Activated CD8-positive, alpha-beta memory T cell treated with anti-CD3 and anti-CD28 coated beads for 4 hours (primary cell): Measurements from ENCODE around the gene CXorf38.
A peak's percentile ranks its signal among the peaks of the same experiment; 100 is the strongest.
"Not testable (repeated sequence)": the region's sequence is repeated elsewhere in the genome, so short reads cannot be mapped to it uniquely, and the experiment has no call there.

Source experiments
- DNase-seq, 2 donors: peaks; one replicate each; pipeline ENCODE4 v3.0.0-alpha.2; 2020; ENCODE audit warnings: low read depth in 2 of 2

The CXorf38 gene

DNA sequence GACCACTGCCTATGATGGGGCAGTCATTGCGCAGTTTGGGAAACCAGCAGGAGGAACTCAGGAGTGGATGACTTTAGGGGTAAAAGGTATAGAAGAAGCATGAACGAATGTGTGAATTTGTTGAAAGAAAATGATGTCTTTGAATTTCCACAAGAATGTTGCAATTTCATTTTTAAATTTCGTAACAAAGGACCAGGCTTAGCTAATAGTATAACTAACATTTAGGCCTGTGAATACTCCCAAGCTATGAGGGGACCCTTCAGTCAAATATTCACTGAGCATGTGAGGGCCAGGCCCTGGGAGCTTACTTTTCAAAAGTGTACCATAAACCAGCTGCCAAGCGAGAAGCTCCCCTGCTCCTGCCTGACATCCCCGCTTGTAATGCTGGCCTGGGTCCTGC, 18.9 kb downstream of the CXorf38 start:
- DNase-seq = no peak

DNA sequence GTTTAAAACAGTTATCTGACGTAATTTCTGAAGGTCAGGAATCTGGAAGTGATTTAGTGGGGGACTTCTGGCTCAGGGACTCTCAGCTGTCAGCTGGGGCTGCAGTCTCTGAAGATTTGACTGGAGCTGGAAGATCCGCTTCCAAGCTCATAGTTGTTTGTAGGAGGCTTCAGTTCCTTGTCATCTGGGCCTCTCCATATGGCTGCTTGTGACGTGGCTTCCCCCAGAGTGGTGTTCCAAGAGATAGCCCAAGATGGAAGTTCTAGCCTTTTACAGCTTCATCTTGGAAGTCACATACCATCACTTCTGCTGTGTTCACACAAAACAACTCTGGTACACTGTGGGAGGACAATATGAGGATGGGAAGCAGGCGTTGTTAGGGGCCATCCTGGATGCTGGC, 22.1 kb downstream of the CXorf38 start:
- no peak for DNase-seq

DNA sequence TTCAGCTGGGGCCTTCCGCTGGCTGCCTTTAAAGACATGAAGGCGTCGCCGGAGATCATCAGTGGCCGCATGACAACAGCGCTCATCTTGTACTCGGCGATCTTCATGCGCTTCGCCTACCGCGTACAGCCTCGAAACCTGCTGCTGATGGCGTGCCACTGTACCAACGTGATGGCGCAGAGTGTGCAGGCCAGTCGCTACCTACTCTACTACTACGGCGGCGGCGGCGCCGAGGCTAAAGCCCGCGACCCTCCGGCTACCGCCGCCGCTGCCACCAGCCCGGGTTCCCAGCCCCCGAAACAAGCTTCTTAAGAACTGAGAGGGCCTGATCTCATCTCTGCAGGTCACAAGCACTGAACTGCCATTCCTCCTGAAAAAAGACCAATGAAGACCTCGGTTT, 23.7 kb downstream of the CXorf38 start:
- DNase-seq = no peak

DNA sequence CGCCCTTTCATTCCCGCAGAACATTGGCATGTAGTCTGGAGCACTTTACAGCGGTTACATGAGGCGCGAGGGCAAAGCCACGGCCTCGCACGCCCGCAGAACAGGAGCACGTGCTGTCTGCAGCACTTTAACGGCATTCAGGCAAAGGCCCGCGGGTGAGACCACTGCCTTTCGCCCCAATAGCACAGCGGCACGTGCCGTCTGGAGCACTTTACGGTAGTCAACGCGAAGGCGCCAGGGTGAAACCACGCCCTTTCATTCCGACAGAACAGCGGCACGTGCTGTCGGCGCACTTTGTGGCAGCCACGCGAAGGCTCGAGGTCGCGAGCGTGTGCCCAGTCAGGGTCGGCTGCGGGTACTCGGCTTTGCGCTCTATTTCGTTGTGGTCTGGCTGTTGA, 24.2 kb downstream of the CXorf38 start, which contains the start of gene MPC1L:
Gene MPC1L, plus strand, starts transcription at position 290 of the 398 bp plus-strand sequence. CDS start 138 bp downstream, outside the sequence.
- no peak for DNase-seq

DNA sequence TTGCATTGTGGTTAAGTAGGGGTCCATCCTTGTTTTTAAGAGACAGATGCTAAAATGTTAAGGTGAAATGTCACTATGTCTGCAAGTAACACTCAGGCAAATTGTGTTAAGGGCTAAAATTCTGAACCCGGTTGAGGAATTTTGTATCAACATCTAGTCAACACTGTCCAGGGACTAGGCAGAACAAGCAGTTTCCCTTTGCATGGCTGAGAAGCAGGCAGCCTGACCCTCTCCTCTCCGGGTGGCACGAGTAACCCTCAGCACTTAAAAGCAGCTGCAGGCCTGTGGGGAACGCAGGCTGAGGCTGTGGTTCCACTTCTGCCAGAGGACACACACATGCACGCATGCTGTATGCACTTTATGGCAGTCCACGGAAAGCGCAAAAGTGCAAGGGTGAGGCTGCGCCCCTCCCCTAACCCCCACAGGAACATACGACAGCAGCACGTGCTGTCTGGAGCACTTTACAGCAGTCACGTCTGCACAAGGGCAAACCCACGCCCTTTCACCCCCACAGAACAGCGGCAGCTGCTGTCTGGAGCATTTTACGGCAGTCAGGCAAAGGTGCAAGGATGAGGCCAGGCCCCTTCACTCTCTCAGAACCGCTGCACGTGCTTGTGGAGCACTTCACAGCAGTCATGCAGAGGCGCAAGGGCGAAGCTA, 24.8 kb downstream of the CXorf38 start:
- DNase-seq = no peak

DNA sequence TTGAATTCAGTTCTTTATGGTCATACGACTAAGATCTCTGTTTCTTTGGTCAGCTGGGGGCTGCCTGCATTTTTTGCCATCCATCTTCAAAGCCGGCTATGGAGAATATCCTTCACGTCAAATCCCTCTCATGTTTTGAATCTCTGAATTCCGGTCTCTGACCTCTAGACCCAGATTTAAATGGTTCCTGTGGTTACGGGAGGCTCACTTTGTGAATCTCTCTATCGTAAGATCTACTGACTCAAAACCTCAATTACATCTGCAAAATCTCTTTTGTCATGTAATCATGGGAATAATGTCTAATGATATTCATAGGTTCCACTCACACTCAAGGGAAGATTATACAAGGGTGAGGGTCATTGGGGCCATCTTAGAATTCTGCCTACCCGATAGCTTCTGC, 29.8 kb downstream of the CXorf38 start:
- no peak for DNase-seq

DNA sequence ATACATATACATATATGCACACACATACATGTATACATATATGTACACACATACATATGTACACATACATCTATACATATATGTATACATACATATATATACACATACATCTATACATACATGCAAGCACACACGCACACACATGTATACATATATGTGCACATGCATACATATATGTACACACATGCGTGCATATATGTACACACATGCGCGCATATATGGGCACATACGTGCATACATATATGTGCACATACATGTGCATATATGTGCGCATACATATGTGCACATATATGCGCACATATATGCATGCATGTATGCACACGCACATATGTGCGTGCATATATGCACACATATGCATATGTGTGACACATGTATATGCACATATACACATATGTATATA, 31.4 kb downstream of the CXorf38 start:
- DNase-seq = no peak

DNA sequence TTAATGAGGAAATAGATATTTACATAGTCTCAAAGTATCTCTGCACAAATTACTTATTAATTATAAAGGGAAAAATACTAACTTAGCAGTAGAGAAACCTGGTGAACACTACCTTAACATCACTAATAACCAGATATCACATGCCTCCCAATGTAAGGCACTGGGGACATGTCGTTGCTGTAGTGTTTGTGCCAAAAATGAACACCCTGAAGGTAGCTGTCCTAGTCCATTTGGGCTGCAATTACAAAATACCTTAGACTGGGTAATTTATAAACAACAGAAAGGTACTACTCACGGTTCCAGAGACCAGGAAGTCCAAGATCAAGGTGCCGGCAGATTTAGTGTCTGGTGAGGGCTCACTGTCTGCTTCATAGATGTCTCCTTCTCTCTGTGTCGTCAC, 34.9 kb downstream of the CXorf38 start:
- no peak for DNase-seq

DNA sequence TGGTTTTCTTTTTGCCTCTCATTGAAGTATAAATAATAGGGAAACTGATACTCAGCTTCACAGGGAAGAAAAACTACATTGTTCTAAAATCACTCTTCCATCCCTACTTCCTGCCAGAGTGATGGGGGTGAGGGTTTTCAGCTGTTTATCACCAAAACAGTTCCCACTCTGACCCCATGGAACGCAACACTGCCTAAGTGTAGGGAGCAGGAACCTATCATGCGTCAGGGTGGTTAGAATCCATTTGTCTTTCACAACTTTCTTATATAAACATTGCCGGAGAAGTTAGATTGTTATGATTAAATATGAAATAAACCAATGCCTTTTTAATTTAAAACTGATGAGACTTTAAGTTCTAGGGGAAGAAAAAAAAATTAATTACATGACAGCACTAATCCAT, 40.0 kb downstream of the CXorf38 start:
- DNase-seq = no peak

DNA sequence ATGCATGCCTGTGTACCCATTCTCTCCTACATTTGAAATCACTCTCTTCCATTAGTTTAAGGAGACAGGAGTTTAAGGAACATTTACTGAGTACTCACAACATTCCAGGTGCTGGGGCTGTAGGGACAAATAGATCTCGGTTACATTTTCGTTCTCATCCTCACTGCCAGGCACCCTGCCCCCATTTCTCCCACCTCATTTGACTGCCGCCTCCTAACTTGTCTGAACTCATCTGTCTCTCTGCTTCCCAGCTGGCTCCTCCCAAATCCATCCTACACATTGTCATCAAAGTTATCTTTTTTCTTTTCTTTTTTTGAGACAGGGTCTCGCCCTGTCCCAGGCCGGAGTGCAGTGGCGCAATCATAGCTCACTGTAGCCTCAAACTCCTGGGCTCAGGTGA, 43.9 kb downstream of the CXorf38 start:
- no peak for DNase-seq

DNA sequence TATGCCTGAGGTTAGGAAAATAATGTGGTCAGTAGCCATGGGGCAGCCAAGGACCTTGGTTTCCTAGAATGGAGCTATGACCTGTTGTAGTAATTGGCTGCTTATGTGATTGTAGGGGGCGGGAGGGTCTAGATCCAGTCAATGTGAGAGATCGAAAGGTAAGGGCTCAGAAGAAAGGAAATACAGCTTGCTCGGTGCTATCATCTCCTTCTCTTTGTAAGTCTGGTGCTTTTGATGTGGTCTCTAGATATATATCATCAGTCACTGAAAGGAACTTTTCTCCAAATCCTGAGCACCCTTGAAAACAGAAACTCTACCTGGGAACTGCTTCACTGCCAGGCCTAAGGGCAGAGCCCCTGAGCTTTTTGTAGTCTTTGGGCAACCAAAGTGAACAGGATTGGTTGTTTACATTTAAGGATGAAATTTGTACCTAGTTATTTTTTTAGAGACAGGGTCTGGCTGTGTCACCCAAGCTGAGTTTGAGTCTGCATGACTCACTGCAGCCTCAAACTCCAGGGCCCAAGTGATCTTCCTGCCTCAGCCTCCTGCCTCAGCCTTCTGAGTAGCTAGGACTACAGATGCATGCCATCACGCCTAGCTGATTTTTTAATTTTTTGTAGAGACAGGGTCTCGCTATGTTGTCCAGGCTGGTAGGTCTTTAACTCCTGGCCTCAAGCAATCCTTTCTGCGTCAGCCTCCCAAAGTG, 57.6 kb downstream of the CXorf38 start:
- DNase-seq = not testable (repeated sequence)

DNA sequence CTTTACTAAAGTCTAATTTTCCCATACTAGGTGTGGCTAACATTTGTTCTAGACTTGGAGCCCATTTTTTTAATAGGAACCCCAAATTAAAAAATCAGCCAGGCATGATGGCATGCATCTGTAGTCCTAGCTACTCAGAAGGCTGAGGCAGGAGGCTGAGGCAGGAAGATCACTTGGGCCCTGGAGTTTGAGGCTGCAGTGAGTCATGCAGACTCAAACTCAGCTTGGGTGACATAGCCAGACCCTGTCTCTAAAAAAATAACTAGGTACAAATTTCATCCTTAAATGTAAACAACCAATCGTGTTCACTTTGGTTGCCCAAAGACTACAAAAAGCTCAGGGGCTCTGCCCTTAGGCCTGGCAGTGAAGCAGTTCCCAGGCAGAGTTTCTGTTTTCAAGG, 59.7 kb downstream of the CXorf38 start:
- not testable (repeated sequence) for DNase-seq

DNA sequence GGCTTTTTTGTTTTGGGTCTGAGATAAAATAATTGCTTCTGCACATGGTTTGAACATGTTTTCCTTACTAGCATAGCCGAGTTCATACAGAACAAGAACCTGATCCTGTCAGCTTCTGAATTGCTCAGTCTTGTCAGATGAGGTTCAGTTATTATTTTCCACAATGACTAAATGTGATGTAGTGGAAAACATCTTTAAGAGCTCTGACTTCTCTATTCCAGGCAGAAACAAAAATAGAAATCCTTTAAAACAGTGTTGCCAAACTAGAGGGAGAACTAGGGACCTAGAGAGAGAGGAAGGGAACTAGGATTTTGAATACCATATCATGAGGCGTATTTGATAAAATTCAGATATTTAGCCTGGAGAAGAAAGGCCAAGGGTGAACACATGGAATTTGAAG, 64.5 kb downstream of the CXorf38 start:
- no peak for DNase-seq

DNA sequence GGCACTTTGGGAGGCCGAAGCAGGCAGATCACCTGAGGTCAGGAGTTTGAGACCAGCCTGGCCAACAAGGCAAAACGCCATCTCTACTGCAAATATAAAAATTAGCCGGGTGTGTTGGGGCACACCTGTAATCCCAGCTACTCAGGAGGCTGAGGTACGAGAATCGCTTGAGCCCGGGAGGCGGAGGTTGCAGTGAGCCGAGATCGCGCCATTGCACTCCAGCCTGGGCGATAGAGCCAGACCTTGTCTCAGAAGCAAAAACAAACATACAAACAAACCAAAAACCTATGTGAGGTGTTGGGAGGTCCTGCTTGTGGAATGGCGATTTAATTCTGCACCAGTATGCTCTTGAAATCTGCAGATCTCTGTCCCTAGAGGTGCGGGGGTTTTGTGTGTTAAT, 65.2 kb downstream of the CXorf38 start:
- DNase-seq = not testable (repeated sequence)

DNA sequence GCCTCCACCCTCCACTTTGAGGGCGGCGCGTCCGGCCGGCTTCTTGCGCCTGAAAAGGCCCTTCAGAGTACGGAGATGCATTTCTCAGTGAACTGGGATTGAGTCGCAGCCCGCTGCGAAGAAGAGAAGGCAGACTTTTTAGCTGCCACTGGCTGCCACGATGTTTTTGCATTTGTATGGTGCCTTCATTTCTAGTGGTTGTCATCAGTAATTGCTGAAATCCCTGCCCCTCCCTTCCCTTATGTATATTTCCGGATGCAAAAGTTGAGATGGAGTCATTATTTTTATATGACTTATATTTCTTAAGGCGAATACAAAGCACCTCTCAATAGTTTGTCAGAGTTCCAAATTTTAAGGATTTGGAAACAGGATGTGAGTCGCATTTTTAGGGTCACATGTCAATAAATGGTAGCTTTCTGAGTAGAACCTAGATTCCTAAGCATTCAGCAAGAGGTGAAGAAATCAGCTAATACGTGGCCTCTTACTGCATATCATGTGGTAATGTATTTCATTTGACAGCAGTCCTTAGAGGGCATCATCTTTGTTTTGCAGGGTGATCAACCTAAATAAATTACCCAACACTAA, 65.9 kb downstream of the CXorf38 start:
- no peak for DNase-seq

DNA sequence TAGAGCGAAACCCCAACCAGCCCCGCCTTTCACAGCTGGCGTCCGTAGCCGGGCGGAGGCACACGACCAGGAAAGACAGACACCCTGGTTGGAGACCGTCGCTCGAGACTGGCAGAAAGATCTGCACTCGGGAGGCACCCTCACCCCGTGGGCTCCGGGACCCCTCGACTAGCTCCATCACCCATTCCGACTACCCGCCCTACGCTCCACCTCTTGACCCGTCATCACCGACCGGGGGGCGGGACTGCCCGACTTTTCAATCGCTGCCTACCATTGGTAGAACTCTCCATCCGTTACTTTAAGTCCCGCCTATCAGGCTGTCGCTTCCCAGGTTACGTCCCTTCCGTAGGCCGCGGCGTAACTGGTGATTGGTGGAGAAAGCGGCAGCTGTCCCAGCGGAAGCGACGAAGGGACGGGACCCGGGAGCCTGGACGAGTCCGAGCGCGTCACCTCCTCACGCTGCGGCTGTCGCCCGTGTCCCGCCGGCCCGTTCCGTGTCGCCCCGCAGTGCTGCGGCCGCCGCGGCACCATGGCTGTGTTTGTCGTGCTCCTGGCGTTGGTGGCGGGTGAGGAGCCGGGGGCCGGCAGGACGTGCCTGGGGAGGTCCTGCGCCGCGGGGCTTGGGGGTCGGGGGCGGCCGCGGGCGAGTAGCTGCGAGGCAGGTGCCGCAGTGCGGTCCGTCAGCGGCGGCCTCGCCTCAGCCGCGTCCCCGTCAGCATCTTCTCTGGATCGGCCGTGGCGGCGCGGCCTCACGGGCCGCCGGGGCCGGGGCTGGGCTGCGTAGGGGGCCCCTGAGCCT, 66.6 kb downstream of the CXorf38 start, which contains the start of gene ATP6AP2:
Gene ATP6AP2, plus strand, starts transcription at position 434 of the 799 bp plus-strand sequence. Its CDS starts 96 bp downstream, at position 530.
- DNase-seq = peak; percentile 76 to 77

DNA sequence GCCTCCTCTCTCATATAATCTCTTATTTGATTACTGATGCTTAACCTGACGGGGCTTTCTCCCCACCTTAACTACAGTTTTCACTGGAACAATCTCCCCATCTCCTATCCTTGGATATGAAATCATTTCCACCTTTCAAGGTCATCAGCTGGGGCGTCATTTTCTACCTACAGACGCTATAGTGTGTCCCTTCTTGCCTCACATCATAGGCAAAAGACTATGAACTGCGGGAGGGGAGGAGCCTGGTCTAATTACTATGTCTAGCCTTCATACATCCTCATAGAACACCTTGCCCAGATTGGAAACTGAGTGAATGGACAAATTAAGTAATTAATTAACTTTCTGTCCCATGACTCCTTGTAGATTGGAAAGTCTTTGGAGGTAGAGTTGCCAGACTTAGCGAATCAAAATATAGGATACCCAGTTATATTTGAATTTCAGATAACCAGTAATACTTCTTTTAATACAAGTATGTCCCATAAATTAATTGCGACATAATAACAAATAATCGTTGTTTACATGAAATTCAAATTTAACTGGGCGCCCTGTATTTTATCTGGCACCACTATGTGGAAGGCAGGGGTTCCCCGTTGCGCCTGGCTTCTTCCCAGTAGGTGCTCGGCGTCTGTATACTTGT, 67.3 kb downstream of the CXorf38 start:
- no peak for DNase-seq

DNA sequence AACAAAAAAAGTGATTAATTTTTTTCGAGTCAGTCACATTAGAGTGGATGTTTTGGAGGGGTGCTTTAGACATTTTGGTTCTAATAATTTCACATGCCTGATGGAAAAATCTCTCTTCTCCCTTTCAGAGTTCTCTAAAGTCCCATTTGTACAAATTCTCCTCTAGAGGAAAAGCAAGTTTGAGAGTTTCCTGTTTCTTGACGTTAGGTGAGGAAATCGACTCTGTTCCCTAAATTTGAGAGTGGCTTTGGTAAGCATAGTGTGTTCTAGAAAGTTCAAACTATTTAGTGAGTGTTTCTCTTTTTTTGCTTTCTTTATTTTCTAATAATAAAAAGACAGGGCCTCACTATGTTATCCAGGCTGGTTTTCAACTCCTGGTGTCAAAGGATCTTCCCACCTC, 68.2 kb downstream of the CXorf38 start:
- DNase-seq = no peak

DNA sequence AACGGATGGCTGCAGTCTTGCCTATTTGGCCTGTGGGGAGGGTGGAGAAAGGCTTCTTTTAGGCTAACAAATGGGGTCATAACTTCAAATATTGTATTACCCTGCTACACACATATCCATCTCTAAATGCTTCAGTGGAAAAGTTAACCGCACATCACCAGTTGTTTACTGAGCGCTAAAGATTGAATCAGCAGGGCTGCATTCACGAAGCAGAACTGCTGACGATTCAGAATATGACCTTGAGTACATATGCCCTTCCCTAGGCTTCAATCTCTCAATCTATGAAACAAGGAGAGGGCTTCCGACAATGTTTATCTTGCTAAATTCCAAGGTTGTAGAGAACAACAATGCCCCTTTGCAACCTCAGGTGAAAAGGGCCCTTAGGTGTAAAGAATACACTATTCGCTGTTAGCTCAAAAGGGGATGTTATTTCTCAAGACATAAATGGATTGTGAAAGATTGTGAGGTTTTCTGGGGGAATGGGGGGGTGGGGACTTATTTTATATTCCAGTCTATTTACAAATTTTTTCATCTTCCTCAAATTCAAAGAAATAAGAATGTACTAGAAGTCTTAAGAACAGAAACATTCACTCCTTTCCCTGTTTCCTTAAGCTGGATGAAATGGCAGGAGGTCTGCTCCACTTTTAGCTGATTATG, 69.2 kb downstream of the CXorf38 start:
- no peak for DNase-seq
